Measurements from ENCODE around the gene PTPRE.

DNA sequence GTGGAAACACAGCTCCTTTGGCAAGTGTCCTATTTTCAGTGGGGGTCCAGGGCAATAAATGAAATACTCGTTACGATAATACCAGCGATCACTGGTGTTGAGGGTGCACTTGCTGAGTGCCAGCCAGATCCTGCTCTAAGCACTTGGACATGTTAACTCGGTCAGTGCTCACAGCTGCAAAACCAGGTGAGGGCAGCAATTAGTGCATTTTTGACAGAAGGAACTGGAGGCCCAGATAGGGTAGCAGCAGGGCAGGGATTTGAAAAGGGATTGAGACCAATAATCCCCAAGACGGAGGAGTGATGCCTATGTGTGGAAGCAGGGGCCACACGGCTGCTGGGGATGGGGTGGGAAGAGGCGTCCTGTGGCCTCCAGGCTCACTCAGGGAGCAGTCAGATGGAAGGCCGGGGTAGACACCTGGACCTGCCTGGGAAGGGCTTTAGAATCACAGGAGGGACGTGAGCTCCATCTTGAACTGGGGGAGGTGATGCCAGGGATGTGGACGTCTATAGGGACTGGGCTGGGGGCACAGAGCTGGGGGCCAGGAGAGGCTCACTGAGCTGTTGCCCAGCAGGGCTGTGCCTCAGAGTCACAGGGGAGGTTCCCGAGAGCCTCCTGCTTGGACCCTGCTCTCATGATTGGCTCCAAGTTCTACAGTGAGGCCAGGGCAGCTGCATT lies 14.3 kb downstream of the PTPRE start:
- TF ChIP-seq REST (IDR thresholded peaks at IDR 0.05; ENCODE audit: insufficient read depth in 1 of 2, low read depth in 2 of 2, low read length in 2 of 2) (no peak), POLR2AphosphoS5 (IDR thresholded peaks at IDR 0.05; ENCODE audit: low read depth, low read length) (no peak)

Measured in PFSK-1 (cell line).